ENCODE data around the gene ARHGEF28. TPM values are rescaled to one million over a fixed set of nuclear protein-coding genes. Genes with fewer than 3 reads are reported as not detected.

ARHGEF28 gene
- total RNA-seq, 3 donors from 2014 or later (not counting 1 experiment from before 2014, with no cell fraction given), result 2.3 to 7.1 (median 5.8) TPM

- H3K36me3 ChIP-seq (ENCODE audit: control insufficient read depth, insufficient read depth, low read length), result no peaks in the 10 kb centered on the region
- H3K4me1 Mint-ChIP-seq, result no peaks in the 10 kb centered on the region
- H3K4me3 ChIP-seq (ENCODE audit: low read length), result no peak overlapping the region
- H3K9me3 ChIP-seq (ENCODE audit: control insufficient read depth, insufficient read depth, low read length), result no peaks in the 10 kb centered on the region
- WGBS (ENCODE audit: insufficient coverage), result 82% methylated on average over 1 of the region's 1 CpG
- no peaks in the 10 kb centered on the region for H3K27me3 ChIP-seq (ENCODE audit: control insufficient read depth, insufficient read depth, low read length)
- no peak overlapping the region for H3K27ac ChIP-seq (ENCODE audit: low read length)
- TF ChIP-seq CTCF (IDR thresholded peaks at IDR 0.05), result no peak
- H3K27ac Mint-ChIP-seq, result no peak overlapping the region
- ATAC-seq (no peak), DNase-seq (no peak)
- intact Hi-C loops (cut with micrococcal nuclease), result no loop called here
- no peaks in the 10 kb centered on the region for H3K36me3 Mint-ChIP-seq
- H3K4me3 Mint-ChIP-seq, result no peak overlapping the region
- no peaks in the 10 kb centered on the region for H3K27me3 Mint-ChIP-seq (ENCODE audit: low read depth in 2 of 2)
- no peaks in the 10 kb centered on the region for H3K4me1 ChIP-seq (ENCODE audit: control insufficient read depth, insufficient read depth, low read length)
- H3K9me3 Mint-ChIP-seq, result no peaks in the 10 kb centered on the region
Measured at GRCh38 chr5:73727470-73727869, 101.5 kb downstream of the ARHGEF28 start.

DNA sequence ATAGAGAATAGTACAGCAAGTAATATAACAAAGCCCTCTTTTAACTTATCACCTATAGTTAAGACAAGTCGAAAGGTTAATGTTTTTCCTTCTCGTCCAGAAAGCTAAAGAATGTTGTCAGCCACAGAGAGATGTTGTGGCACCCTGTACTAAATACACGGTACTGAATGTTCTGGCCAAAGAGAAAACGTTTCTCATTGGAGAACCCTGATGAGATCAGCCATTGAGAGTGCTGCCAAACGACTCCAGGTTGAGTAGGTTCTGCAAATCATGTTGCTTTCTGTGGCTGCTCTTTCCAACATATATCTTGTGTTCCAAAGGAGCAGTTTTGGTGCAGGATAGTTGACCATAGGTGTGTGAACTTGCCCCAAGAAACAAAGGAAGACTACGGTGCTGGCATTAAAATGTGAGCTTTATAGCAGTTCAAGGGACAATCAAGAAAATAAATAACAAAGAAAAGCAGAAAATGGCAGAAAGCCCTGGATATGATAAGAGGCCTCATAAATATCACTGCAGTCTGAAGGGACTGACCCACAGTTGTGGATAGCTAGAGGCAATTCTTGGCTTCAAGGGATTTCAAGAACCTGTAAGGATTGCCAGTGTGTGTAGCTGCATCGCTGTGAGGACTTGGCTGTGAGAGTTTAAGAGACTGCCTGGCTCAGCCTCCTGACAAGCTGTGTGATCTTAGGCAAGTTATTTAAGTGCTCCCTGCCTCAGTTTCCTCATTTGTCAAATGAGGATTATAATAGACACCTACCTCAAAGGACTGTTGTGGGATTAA, 102.7 kb downstream of the ARHGEF28 start:
- H3K36me3 Mint-ChIP-seq, result no peaks in the 10 kb centered on the region
- TF ChIP-seq CTCF (IDR thresholded peaks at IDR 0.05), result no peak
- WGBS (ENCODE audit: insufficient coverage), result 86% methylated on average over 7 of the region's 7 CpGs
- intact Hi-C loops (cut with micrococcal nuclease), result no loop called here
- H3K27ac Mint-ChIP-seq, result no peak overlapping the region
- H3K9me3 Mint-ChIP-seq, result no peaks in the 10 kb centered on the region
- no peaks in the 10 kb centered on the region for H3K9me3 ChIP-seq (ENCODE audit: control insufficient read depth, insufficient read depth, low read length)
- H3K4me3 ChIP-seq (ENCODE audit: low read length), result no peak overlapping the region
- H3K4me1 ChIP-seq (ENCODE audit: control insufficient read depth, insufficient read depth, low read length), result no peaks in the 10 kb centered on the region
- no peak overlapping the region for H3K27ac ChIP-seq (ENCODE audit: low read length)
- DNase-seq (no peak), ATAC-seq (no peak)
- H3K4me1 Mint-ChIP-seq, result no peaks in the 10 kb centered on the region
- no peaks in the 10 kb centered on the region for H3K36me3 ChIP-seq (ENCODE audit: control insufficient read depth, insufficient read depth, low read length)
- no peaks in the 10 kb centered on the region for H3K27me3 Mint-ChIP-seq (ENCODE audit: low read depth in 2 of 2)
- H3K4me3 Mint-ChIP-seq, result no peak overlapping the region
- no peaks in the 10 kb centered on the region for H3K27me3 ChIP-seq (ENCODE audit: control insufficient read depth, insufficient read depth, low read length)

- Histone ChIP-seq H3K4me1 (ENCODE audit: control insufficient read depth, insufficient read depth, low read length) (no peaks in the 10 kb centered on the region), H3K4me3 (ENCODE audit: low read length) (no peak overlapping the region), H3K27ac (ENCODE audit: low read length) (no peak overlapping the region), H3K9me3 (ENCODE audit: control insufficient read depth, insufficient read depth, low read length) (no peaks in the 10 kb centered on the region), H3K27me3 (ENCODE audit: control insufficient read depth, insufficient read depth, low read length) (no peaks in the 10 kb centered on the region), H3K36me3 (ENCODE audit: control insufficient read depth, insufficient read depth, low read length) (no peaks in the 10 kb centered on the region)
- H3K4me3 Mint-ChIP-seq, result no peak overlapping the region
- DNase-seq (no peak), ATAC-seq (no peak)
- no peaks in the 10 kb centered on the region for H3K36me3 Mint-ChIP-seq
- H3K4me1 Mint-ChIP-seq, result no peaks in the 10 kb centered on the region
- no peaks in the 10 kb centered on the region for H3K9me3 Mint-ChIP-seq
- H3K27me3 Mint-ChIP-seq (ENCODE audit: low read depth in 2 of 2), result no peaks in the 10 kb centered on the region
- TF ChIP-seq CTCF (IDR thresholded peaks at IDR 0.05), result no peak
- H3K27ac Mint-ChIP-seq, result no peak overlapping the region
- 97% methylated on average over 3 of the region's 3 CpGs for WGBS (ENCODE audit: insufficient coverage)
- intact Hi-C loops (cut with micrococcal nuclease), result no loop called here
Measured at GRCh38 chr5:73729329-73729728, 103.3 kb downstream of the ARHGEF28 start.

- Mint-ChIP-seq H3K4me3 (no peak overlapping the region), H3K27me3 (ENCODE audit: low read depth in 2 of 2) (peaks cover 0 to 3% of the 10 kb centered on the region in 2 donors), H3K9me3 (no peaks in the 10 kb centered on the region), H3K36me3 (no peaks in the 10 kb centered on the region), H3K4me1 (no peaks in the 10 kb centered on the region), H3K27ac (no peak overlapping the region)
- no peak for ATAC-seq
- Histone ChIP-seq H3K4me3 (ENCODE audit: low read length) (no peak overlapping the region), H3K9me3 (ENCODE audit: control insufficient read depth, insufficient read depth, low read length) (no peaks in the 10 kb centered on the region), H3K4me1 (ENCODE audit: control insufficient read depth, insufficient read depth, low read length) (no peaks in the 10 kb centered on the region), H3K36me3 (ENCODE audit: control insufficient read depth, insufficient read depth, low read length) (no peaks in the 10 kb centered on the region), H3K27me3 (ENCODE audit: control insufficient read depth, insufficient read depth, low read length) (no peaks in the 10 kb centered on the region), H3K27ac (ENCODE audit: low read length) (no peak overlapping the region)
- no peak for TF ChIP-seq CTCF (IDR thresholded peaks at IDR 0.05)
- no peak for DNase-seq
- intact Hi-C loops (cut with micrococcal nuclease), result no loop called here
- WGBS (ENCODE audit: insufficient coverage), result 100% methylated on average over 1 of the region's 2 CpGs
Measured at GRCh38 chr5:73732045-73732444, 106.0 kb downstream of the ARHGEF28 start.
